ENCODE measurements around the gene SMIM1. TPM values are rescaled to one million over a fixed set of nuclear protein-coding genes. Genes with fewer than 3 reads are reported as not detected.
A peak's percentile ranks its signal among the peaks of the same experiment; 100 is the strongest.

Gene SMIM1
- not detected in 2 replicates for total RNA-seq (2014; rRNA removed; shearing (Covaris generic))
- polyA plus RNA-seq (2014; cell fraction: nucleus; rRNA removed), result not detected in 2 replicates

GRCh38 chr1:3772715-3773571 lies at the start of gene SMIM1:
SMIM1 (plus strand) TSS chr1:3772749; CDS start chr1:3775374, 2,625 bp downstream.
- DNase-seq (ENCODE audit: extremely low read depth, low read depth), result no peak

GRCh38 chr1:3722846-3723245 lies 49.7 kb upstream of the SMIM1 start:
- DNase-seq (ENCODE audit: extremely low read depth, low read depth), result no peak

- peak; percentile 45 for DNase-seq (ENCODE audit: extremely low read depth, low read depth)
Measured at GRCh38 chr1:3724416-3725030, 48.0 kb upstream of the SMIM1 start.

GRCh38 chr1:3725366-3725765 lies 47.2 kb upstream of the SMIM1 start:
- no peak for DNase-seq (ENCODE audit: extremely low read depth, low read depth)

- peak; percentile 8 for DNase-seq (ENCODE audit: extremely low read depth, low read depth)
Measured at GRCh38 chr1:3727042-3727824, 45.3 kb upstream of the SMIM1 start.

GRCh38 chr1:3727825-3728776 lies 44.4 kb upstream of the SMIM1 start:
- DNase-seq (ENCODE audit: extremely low read depth, low read depth), result no peak

GRCh38 chr1:3729594-3730542 lies 42.7 kb upstream of the SMIM1 start:
- no peak for DNase-seq (ENCODE audit: extremely low read depth, low read depth)

- no peak for DNase-seq (ENCODE audit: extremely low read depth, low read depth)
Measured at GRCh38 chr1:3730543-3731247, 41.9 kb upstream of the SMIM1 start.

- DNase-seq (ENCODE audit: extremely low read depth, low read depth), result no peak
Measured at GRCh38 chr1:3731583-3732433, 40.7 kb upstream of the SMIM1 start.

GRCh38 chr1:3732434-3733093 lies 40.0 kb upstream of the SMIM1 start:
- no peak for DNase-seq (ENCODE audit: extremely low read depth, low read depth)

- DNase-seq (ENCODE audit: extremely low read depth, low read depth), result no peak
Measured at GRCh38 chr1:3733094-3733882, 39.3 kb upstream of the SMIM1 start.

GRCh38 chr1:3733883-3734589 lies 38.5 kb upstream of the SMIM1 start:
- no peak for DNase-seq (ENCODE audit: extremely low read depth, low read depth)

- DNase-seq (ENCODE audit: extremely low read depth, low read depth), result no peak
Measured at GRCh38 chr1:3734602-3735001, 37.9 kb upstream of the SMIM1 start.

GRCh38 chr1:3735027-3735681 lies 37.4 kb upstream of the SMIM1 start:
- no peak for DNase-seq (ENCODE audit: extremely low read depth, low read depth)

GRCh38 chr1:3735688-3736087 lies 36.9 kb upstream of the SMIM1 start:
- DNase-seq (ENCODE audit: extremely low read depth, low read depth), result no peak

Data from NCI-H460 (cell line).